Measurements from ENCODE around the gene RIPPLY3.

GRCh38 chr21:36999131-36999898 lies 7.2 kb upstream of the RIPPLY3 start:
- TF ChIP-seq CREB5 (CRISPR knock-in tag; IDR thresholded peaks at IDR 0.05; ENCODE audit: low read depth) (no peak), PATZ1 (CRISPR knock-in tag; IDR thresholded peaks at IDR 0.05; ENCODE audit: borderline replicate concordance) (no peak), RARB (CRISPR knock-in tag; IDR thresholded peaks at IDR 0.05) (no peak)

Measured in SK-N-SH treated with all-trans-retinoic acid at 6 μM for 48 hours (cell line).